ENCODE measurements around the gene GJB4.
A peak's percentile ranks its signal among the peaks of the same experiment; 100 is the strongest.

DNA sequence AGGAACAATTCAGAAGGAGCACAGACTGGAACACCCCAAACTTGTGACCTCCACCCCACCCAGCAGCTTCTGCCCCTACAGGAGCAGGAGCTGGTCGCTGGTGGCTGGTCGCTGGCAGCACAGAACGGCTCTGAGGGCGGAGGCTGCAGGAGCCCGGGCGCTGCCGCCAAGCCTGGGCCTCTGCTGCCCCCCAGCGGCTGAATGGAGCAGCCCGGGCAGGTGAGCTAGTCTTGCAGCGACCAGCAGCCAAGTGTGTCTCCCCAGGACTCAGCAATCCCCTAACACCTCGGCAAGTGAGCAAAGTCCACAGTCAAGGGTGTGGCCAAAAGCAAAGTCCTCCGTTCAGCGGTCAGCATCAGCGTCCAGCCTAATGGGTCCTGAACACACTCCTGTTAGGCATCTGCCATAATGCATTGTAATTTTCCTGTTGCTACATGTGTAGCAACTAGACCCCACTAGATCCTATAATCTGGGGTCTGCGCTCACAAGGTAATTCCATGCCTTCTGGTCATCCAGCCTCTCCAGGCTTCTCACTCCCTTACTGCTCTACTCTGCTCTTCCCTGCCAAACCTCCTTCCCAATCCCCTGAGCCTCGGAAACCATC is 16.8 kb upstream of the GJB4 start:
- TF ChIP-seq, protein P1, sequence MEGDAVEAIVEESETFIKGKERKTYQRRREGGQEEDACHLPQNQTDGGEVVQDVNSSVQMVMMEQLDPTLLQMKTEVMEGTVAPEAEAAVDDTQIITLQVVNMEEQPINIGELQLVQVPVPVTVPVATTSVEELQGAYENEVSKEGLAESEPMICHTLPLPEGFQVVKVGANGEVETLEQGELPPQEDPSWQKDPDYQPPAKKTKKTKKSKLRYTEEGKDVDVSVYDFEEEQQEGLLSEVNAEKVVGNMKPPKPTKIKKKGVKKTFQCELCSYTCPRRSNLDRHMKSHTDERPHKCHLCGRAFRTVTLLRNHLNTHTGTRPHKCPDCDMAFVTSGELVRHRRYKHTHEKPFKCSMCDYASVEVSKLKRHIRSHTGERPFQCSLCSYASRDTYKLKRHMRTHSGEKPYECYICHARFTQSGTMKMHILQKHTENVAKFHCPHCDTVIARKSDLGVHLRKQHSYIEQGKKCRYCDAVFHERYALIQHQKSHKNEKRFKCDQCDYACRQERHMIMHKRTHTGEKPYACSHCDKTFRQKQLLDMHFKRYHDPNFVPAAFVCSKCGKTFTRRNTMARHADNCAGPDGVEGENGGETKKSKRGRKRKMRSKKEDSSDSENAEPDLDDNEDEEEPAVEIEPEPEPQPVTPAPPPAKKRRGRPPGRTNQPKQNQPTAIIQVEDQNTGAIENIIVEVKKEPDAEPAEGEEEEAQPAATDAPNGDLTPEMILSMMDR (IDR thresholded peaks at IDR 0.05), result peak in 3 of 4 experiments; percentile 75 to 97 (median 76)
- TF ChIP-seq EP300 (IDR thresholded peaks at IDR 0.05) (no peak), POLR2AphosphoS5 (IDR thresholded peaks at IDR 0.05) (no peak), POLR2A (IDR thresholded peaks at IDR 0.05) (no peak)

Data from gastroesophageal sphincter (tissue), 3 donors.